GM21526 (cell line): ENCODE measurements around the gene ZNF41.
"Not testable (repeated sequence)": the region's sequence is repeated elsewhere in the genome, so short reads cannot be mapped to it uniquely, and the experiment has no call there.

ENCODE experiments used
- ATAC-seq: cut with Tn5 transposase; IDR thresholded peaks from one replicate; pipeline ENCODE4 v1.9.1; 2021; ENCODE audit warnings: moderate library complexity; ENCODE audit not compliant: unreplicated experiment, low FRiP score

The ZNF41 gene

DNA sequence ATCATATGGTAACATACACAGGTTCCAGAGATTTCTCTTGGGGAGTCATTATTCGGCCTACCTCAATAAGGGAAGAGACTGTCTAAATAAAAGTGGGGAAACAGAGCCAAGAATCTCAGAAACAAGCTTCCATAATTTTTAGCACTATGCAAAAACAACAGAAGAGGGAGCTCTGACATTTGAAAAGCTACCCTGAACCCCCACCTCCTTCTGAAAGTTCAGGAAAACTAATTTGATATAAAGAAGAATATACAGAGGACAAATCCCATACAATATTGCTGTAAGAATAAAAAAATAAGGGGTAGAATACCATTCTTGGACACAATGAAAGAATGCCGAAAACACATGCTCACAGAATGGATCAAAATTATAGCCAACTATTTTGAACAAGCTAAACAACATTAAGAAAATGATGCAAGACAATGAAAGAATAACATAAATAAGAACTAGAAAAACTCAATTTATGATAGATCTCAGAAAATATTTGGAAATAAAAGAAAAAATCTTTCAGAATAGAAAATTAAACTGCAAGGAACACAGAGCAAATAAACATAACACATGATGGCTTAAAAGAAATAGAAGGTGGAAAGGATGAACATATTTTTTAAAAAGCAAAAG lies 14.4 kb upstream of the ZNF41 start:
- no peak for ATAC-seq

DNA sequence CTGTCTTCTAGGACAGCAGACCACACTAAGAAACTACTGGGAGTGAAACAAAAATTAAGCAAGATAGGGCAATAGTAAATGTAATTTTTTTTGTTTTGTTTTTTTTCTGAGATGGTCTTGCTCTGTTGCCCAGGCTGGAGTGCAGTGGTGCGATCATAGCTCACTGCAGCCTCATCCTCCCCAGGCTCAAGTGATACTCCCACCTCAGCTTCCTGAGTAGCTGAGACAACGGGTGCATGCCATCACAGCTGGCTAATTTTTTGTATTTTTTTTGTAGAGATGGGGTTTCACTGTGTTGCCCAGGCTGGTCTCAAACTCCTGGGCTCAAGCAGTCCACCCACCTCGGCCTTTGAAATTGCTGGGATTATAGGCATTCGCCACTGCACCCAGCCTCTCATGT lies 9.1 kb upstream of the ZNF41 start:
- not testable (repeated sequence) for ATAC-seq

DNA sequence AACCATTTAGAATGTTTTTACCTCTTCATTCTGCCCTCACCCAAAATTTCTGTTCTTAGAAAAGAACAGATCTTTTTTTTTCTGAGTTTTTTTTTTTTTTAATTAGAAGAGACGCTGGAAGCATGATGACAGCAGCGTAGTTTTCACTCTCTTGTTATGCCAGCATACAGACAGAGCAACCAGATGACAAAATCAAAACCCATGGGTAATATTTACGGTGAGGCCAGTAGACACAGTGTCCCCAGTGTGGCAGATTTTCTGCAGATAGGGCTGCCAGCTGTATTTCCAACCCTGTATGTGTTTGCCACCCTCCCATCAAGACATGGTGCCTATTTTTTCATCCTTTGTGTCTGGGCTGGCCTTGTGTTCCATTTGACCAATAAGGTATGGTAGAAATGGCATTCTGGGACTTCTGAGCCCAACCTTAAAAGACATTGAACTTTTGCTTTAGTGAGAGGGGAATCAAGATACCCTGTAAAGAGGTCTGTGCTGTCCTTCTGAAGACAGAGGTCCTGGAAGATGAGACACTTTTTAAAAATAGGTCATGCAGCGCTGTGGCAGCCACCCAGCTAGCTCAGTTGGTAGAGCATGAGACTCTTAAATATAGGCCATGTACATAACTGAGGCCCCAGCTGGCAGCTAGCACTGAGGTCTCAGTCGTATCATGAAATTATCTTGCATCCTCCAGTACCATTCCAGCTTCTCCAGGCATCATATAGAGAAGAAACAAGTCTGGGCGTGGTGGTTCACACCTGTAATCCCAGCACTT lies 6.7 kb upstream of the ZNF41 start:
- ATAC-seq, result no peak

DNA sequence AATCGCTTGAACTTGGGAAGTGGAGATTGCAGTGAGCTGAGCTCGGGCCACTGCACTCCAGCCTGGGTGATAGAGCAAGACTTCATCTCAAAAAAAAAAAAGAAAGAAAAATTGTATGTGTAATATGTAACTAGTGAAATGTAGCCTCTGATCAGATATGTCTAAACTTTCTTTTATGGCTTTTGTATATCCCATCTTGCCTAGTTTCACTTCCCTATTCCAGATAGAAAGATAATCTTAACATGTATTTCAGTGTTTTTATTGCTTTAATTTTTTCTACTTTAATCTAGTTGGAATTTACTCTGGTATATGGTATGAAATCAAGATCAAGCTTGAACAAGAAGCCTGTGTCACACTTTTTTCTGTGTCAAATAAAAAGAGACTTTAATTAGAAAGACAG lies 1.9 kb upstream of the ZNF41 start:
- ATAC-seq, result no peak

DNA sequence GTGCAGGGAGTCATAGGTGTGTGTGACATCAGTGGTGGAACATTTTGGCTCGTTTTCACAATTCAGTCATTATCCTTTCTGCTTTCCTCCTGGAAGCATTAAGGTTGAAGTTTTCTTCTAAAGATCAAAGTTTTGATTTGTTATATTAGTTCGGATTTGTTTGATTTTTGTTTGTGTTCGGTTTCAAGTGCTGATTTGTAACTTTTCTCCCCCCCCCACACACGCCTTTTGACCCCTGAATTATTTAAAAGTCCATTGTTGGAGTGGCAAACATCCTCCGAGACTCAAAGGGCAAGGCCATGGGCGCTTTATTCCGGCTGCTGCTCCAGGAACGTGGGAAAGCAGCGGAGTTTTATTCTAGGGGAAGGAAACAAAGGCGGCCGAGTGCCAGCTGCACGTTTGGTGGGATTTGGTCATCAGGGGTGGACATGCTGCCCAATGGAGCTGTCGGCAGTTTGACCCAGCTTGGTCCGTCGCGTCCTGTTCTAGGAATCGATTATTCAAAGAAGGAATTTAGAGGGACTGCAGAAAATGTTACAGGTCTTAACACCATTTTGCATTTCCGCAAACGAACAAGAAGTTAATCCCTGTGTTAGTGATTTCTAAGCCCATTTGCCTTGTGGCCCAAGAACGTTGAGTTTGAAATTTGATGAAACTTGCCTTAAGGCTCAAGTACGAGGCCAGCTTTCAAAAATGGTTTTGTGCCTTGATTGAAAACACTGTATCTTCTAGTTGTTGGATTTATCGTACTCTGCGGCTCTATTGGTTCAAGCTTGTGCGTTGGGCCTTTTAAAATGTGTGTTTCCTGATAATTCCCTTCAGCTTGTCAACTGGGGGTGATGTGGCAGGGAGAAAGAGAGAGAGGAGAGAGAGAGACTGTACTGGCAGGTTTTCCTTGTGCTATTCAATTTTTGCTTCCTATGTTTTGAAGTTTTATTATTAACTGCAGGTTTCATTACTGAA lies 565 bp upstream of the ZNF41 start:
- no peak for ATAC-seq

DNA sequence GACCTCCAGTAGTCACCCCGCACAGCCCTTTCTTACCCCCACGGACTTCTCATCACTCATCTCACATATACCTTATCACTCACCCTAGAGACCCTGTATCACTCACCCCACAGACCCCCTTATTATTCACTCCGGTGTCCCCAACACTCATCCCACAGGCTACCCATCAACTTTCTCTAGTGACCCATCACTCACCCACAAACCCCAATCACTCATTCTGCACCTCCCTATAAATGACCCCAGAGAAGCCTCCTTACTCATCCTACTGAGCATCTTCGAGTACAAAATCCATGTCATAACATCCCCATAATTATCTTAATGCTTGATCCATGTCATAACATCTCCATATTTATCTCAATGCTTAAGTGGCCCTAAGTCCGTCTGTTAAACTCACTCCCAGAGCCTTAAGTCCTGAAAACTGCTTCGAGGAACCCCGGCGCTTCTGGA lies 934 bp downstream of the ZNF41 start:
- ATAC-seq, result no peak

DNA sequence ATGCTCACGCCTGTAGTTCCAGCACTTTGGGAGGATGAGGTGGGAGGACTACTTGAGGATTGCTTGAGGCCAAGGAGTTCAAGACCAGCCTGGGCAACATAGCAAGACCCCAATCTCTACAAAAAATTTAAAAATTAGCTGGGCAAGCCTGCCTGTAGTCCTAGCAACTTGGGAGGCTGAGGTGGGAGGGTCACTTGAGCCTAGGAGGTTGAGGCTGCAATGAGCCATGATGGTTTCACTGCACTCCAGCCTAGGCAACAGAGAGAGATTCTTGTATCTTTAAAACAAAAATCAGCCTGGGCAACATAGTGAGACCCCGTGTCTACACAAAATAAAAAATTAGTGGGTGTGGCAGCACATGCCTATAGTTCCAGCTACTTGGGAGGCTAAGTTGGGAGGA lies 1.9 kb downstream of the ZNF41 start:
- no peak for ATAC-seq

DNA sequence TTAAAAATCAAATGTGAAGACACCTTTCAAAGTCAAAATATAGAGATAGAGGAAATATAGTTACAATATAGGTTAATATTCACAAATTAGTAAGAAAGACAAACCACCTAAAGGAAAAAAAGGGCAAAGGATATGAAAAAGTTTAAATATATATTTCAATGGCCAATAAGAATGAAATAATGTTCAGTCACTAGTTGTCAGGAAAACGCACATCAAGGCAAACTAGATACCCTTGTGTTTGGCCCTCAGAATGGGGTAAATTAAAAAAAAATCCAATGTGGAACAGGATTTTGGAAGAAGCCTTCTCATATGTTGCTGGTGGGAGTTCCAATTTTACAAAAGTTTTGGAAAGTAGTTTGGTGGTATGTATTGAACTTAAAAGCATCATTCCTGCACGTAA lies 2.4 kb downstream of the ZNF41 start:
- ATAC-seq, result no peak

DNA sequence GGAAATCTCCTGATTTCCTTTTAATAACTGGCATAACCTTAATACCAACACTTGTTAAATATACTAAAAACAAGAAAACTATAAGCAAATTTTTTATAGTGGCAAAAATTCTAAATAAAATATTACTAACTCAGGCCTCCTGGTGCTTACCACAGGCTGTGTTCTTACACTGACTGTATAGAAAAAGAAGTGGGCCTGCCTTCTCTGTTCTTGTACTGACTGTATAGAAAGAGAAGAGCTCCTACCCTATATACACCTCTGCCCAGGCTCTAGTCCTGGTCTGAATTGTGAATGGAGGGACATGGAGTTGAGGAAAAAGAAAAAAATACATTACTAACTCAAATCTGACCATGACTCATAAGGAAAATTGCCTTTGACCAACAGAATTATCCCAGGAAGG lies 7.5 kb downstream of the ZNF41 start:
- no peak for ATAC-seq

DNA sequence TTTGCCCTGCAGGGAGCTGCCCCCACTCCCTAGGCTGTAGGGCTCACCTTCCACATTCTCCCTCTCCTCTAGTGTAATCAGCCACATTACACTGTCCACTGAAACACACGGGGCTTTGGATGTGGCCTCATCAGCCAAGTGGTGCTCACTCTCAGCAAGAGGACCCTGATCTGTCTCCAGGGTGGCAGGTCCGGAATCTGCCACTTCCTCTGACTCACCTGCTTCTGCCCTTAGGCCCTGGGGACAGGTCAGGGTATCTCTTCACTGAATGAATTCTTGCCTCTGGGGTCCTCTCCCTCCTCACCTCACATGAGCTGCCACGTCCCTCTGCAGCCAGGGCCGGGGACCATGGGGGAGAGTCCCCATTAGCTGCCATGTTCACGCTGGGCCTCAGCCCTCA lies 15.9 kb downstream of the ZNF41 start:
- ATAC-seq, result no peak

DNA sequence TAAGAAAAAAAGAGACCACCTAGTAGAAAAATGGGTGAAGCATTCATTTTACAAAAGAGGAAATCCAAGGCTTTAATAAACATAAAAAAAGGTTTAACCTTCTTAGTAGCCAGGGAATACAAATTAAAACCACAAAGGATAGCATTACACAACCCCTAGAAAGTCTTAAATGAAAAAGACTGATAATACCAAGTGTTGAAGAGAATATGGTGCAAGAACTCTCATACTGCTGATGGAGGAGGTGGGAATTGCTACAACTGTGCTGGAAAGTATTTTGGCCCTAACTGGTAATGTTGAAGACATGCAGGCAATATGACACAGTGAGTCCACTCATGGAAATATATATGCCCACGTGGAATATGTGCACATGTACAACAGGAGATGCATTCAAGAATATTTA lies 22.5 kb downstream of the ZNF41 start:
- ATAC-seq, result no peak

DNA sequence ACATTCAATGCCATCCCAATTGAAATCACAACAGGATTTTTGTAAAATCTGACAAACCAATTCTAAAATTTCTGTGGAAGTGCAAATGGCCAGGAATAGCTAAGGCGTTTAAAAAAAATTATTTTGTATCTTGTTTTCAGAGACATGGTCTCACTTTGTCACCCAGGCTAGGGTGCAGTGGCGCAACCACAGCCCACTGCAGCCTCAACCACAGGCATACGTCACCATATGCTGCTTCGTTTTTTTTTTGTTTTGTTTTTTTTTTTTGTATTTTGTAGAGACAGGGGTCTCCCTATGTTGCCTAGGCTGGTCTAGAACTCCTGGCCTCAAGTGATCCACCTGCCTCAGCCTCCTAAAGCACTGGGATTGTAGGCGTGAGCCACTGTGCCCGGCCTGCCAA lies 24.5 kb downstream of the ZNF41 start:
- no peak for ATAC-seq

DNA sequence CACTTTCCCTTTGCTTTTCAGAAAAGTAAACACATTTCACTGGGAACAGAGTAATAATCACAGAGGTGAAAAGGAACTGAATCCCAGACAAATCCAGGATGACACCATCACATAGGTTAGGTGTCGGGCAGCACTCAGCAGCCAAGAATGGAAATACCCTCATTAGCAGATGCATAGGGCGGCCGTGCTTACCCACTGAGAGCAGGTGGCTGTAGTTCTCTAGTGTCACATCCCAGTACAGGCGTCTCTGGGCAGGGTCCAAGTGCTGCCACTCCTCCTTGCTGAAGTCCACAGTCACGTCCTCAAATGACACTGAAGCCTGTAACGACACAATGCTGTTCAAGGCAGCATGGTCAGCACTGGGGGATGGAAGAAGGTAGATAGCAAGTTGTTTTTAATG lies 26.9 kb downstream of the ZNF41 start:
- ATAC-seq, result no peak

DNA sequence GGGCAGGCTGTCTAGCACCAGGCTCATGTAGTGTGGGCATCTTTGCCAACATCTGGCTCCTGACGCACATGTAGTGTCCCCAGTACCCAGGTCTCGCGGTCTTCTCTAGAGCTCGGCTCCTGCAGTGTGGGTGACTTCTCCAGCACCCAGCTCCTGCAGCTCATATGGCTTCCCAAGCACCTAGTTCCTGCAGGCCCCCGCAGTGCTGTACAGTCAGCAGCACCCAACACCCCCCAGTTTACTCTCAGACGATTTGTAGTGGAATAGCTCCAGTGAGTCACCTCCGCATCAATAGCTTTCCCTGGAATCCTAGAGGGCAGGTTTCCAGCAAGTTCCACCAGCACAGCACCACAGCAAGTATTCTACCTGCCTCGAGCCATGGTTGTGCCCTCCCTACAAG lies 30.9 kb downstream of the ZNF41 start:
- ATAC-seq, result no peak

DNA sequence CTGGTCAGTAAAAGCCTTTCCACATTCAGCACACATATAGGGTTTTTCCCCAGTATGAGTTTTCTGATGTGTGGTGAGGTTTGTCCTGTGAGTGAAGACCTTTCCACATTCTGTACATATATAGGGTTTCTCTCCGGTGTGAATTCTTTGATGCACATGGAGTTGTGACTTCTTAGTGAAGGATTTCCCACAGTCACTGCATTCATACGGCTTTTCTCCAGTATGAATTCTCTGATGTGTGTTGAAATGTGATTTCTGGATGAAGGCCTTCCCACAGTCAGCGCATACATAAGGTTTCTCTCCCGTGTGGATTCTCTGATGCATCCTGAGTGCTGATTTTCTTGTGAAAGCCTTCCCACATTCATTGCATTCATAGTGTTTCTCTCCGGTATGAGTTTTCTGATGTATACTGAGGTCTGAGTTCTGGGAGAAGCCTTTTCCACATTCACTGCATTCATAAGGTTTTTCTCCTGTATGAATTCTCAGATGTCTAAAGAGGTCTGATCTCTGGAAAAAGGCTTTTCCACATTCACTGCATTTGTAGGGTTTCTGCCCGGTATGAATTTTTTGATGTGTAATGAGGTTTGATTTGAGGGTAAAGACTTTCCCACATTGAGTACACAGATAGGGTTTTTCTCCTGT lies 34.7 kb downstream of the ZNF41 start:
- no peak for ATAC-seq

DNA sequence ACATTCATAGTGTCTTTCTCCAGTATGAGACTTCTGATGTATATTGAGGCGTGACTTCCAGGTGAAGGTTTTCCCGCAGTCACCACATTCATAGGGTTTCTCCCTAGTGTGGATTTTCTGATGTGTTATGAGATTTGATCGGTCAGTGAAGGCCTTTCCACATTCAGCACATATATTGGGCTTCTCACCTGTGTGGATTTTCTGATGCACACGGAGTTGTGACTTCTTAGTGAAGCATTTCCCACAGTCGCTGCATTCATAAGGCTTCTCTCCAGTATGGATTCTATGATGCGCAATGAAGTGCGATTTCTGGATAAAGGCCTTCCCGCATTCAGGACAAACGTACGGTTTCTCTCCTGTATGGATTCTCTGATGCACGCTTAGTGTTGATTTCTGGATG lies 35.4 kb downstream of the ZNF41 start:
- no peak for ATAC-seq

DNA sequence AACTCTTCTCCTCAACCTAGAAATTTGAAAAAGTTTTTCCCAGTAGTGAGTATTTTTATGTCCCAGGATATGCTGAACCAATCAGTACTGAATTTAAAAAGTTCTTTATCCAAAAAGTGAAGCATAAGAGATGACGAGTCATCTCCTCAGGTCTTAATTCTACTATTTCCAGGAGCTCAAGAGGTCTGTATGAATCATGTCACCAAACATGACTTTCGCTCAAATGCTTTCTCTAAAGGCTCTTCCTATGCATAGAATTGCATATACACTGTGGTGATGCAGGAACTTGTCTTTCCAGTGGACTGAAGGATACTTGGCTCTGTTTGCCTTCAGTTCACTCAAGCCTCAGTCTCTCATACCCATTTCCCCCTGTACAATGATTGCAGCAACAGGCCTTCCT lies 36.1 kb downstream of the ZNF41 start:
- ATAC-seq, result no peak

DNA sequence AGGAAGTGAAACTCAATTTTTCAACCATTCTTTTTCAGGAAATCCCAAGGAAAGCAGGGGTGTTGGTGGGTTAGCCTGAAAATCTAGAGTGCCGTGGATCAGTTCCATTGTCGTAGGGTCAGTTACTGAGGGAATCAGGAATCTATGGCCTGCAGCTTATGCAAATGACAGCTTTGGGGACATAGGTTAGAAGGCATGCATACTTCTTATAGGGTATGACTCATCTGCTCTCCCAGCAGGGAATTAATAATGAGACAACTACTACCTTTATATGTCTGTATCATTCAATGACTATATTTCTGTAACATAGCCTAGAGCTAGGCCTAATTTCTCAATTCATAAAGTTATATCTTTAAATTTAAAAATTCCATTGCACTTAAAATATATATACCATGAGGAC lies 36.6 kb downstream of the ZNF41 start:
- no peak for ATAC-seq

DNA sequence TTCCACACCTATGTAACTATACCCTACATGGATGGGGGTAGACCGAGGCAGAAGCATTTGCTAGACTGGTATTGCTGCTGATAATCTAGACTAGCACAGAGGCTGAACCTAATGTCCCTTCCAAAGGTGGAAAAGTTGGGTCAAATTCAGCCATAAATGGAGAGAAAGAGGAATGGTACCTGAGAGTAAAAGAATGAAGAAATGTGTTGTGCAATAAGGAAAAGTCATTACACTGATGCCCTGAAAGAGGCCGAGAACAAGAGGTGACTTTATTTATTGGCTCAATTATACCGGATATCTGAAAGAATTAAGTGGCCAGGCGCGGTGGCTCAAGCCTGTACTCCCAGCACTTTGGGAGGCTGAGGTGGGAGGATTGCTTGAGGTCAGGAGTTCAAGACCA lies 52.1 kb downstream of the ZNF41 start:
- ATAC-seq, result no peak

DNA sequence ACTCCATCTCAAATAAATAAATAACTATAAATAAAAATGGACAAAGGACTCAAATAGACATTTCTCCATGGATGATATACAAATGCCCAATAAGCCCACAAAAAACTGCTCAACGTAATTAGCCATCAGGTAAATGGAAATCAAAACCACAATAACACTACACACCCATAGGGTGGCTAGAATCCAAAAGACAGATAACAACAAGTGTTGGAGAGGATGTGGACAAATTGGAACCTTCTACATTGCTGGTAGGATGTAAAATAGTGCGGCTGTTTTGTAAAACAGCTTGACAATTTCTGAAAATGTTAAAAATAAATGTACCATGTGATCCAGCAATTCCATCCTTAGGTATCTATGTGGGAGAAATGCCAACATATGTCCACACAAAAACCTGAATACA lies 60.6 kb downstream of the ZNF41 start:
- ATAC-seq, result no peak

DNA sequence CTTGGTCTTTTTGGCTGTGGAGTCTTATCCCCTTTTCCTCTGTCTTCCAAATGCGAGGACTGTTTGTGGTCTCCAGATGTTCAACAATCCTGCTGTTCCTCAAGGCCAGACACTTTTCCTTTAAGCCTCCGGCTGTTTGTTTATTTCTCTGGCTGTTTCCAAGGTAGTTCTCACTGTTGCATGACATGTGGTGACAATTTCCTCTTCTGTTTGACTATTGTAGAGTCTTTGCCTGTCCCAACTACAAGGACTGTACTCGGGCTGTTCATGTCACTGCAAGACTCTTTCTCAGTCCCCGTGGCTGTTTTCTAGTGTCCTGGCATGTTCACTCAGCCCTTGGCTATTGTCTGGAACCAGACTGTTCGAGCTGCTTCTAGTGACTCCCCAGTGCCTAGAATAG lies 62.1 kb downstream of the ZNF41 start:
- ATAC-seq, result no peak
